Measurements from ENCODE around the gene RSAD1. TPM values are rescaled to one million over a fixed set of nuclear protein-coding genes. Genes with fewer than 3 reads are reported as not detected.

Gene RSAD1
- total and polyA plus RNA-seq, 10 of the 15 experiments (the other 5 are each of a cell fraction or from before 2014, with no cell fraction given): 2.5 to 28.1 (median 22.6) TPM

DNA sequence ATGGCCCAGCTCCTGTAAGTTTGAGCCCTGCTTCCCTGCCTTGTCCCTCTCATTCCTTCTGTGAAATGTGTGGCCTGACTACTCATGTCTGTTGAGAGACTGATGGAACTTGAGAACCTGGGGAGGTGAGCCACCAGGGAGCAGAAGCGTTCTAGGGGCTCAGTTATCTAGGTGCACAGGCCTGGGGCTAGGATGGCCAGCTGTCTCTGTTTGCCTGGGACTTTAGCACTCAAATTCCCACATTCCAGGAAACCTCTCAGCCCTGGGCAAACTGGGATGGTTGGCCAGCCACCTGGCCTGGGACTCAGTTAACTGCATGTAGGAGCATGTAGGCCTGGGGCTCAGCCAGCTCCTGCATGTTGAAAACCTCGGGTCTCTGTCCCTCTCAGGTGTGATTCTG, 44.5 kb downstream of the RSAD1 start (continued):
- TF ChIP-seq, protein P1, sequence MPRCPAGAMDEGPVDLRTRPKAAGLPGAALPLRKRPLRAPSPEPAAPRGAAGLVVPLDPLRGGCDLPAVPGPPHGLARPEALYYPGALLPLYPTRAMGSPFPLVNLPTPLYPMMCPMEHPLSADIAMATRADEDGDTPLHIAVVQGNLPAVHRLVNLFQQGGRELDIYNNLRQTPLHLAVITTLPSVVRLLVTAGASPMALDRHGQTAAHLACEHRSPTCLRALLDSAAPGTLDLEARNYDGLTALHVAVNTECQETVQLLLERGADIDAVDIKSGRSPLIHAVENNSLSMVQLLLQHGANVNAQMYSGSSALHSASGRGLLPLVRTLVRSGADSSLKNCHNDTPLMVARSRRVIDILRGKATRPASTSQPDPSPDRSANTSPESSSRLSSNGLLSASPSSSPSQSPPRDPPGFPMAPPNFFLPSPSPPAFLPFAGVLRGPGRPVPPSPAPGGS (IDR thresholded peaks at IDR 0.05; ENCODE audit: borderline replicate concordance, insufficient read depth, low read depth, low read length, poor library complexity, severe bottlenecking): no peak
- TF ChIP-seq, protein P2, sequence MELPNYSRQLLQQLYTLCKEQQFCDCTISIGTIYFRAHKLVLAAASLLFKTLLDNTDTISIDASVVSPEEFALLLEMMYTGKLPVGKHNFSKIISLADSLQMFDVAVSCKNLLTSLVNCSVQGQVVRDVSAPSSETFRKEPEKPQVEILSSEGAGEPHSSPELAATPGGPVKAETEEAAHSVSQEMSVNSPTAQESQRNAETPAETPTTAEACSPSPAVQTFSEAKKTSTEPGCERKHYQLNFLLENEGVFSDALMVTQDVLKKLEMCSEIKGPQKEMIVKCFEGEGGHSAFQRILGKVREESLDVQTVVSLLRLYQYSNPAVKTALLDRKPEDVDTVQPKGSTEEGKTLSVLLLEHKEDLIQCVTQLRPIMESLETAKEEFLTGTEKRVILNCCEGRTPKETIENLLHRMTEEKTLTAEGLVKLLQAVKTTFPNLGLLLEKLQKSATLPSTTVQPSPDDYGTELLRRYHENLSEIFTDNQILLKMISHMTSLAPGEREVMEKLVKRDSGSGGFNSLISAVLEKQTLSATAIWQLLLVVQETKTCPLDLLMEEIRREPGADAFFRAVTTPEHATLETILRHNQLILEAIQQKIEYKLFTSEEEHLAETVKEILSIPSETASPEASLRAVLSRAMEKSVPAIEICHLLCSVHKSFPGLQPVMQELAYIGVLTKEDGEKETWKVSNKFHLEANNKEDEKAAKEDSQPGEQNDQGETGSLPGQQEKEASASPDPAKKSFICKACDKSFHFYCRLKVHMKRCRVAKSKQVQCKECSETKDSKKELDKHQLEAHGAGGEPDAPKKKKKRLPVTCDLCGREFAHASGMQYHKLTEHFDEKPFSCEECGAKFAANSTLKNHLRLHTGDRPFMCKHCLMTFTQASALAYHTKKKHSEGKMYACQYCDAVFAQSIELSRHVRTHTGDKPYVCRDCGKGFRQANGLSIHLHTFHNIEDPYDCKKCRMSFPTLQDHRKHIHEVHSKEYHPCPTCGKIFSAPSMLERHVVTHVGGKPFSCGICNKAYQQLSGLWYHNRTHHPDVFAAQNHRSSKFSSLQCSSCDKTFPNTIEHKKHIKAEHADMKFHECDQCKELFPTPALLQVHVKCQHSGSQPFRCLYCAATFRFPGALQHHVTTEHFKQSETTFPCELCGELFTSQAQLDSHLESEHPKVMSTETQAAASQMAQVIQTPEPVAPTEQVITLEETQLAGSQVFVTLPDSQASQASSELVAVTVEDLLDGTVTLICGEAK (IDR thresholded peaks at IDR 0.05; ENCODE audit: borderline replicate concordance): no peak
- TF ChIP-seq FOS (IDR thresholded peaks at IDR 0.05; ENCODE audit: borderline replicate concordance, extremely low read depth, insufficient read length): no peak

DNA sequence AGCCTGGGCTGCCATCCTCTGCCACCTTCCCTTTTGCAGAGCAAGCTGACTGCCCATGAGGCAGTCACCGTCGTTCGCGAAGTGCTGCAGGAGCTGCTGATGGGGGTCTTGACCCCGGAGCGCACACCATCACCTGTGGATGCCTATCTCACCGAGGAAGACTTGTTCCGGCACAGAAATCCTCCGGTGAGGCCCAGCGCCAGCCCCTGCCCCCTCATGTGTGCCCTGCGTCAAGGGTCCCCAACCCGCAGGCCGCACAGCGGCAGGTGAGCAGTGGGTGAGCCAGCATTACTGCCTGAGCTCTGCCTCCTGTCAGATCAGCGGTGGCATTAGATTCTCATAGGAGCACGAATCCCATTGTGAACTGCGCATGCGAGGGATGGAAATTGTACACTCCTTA, 46.2 kb downstream of the RSAD1 start:
- Histone ChIP-seq H3K4me3 (no peak overlapping the region), H3K4me2 (ENCODE audit: control insufficient read depth, insufficient read depth) (no peak overlapping the region), H3K36me3 (ENCODE audit: control insufficient read depth in 2 of 2, insufficient read depth in 2 of 2, low read length in 1 of 2) (no peaks in the 10 kb centered on the region), H3K4me1 (ENCODE audit: control insufficient read depth, insufficient read depth, low read length) (no peaks in the 10 kb centered on the region), H3K9ac (ENCODE audit: control insufficient read depth, insufficient read depth, low read length) (no peak overlapping the region), H4K20me1 (ENCODE audit: control insufficient read depth, insufficient read depth) (no peaks in the 10 kb centered on the region), H3K79me2 (ENCODE audit: control insufficient read depth, insufficient read depth, low read length) (no peaks in the 10 kb centered on the region), H3K27ac (ENCODE audit: control insufficient read depth, insufficient read depth) (no peak overlapping the region), H3K9me3 (replicated peaks; ENCODE audit: control insufficient read depth, insufficient read depth, low read length) (no peaks in the 10 kb centered on the region), H3K27me3 (replicated peaks in 1 of 2; ENCODE audit: control insufficient read depth in 2 of 2, insufficient read depth in 2 of 2, low read length in 1 of 2) (peaks cover 0 to 1% of the 10 kb centered on the region in 2 experiments; a peak in 1 of 4 replicates), H2AFZ (ENCODE audit: control insufficient read depth, low read depth, low read length) (no peak overlapping the region)
- RAD21 ChIA-PET (ENCODE audit: unreplicated experiment): no interaction called here
- in situ Hi-C loops (cut with MboI) (no loop called here), intact Hi-C loops (cut with micrococcal nuclease; ENCODE audit: unreplicated experiment) (no loop called here)
- POLR2A ChIA-PET: no interaction called here
- BruUV-seq (replicated peaks): no TSS peak
- SMC1A ChIA-PET (ENCODE audit: uncharacterized antibody, unreplicated experiment): interaction anchor here (0.6 kb wide), 1 partner anchor 335 kb away, joined by 3 read pairs; no protein-coding TSS in a partner anchor
- ATAC-seq (no peak), FAIRE-seq (no peak), DNase-seq (ENCODE audit: low read depth, low spot score) (no peak)
- 80% methylated on average over 18 of the region's 18 CpGs for WGBS (ENCODE audit: insufficient coverage, insufficient replicate concordance, low lambda C conversion rate, missing lambda C conversion rate)
- CTCF ChIA-PET: no interaction called here
- TF ChIP-seq SUPT20H (IDR thresholded peaks at IDR 0.05; ENCODE audit: borderline replicate concordance, control insufficient read depth, low read depth, low read length) (no peak), TCF12 (IDR thresholded peaks at IDR 0.05; ENCODE audit: low read depth, low read length) (no peak), CHD4 (IDR thresholded peaks at IDR 0.05) (no peak), ASH2L (IDR thresholded peaks at IDR 0.05; ENCODE audit: borderline replicate concordance, low read depth) (no peak), BRCA1 (IDR thresholded peaks at IDR 0.05; ENCODE audit: low read depth, low read length) (no peak), ZNF274 (IDR thresholded peaks at IDR 0.05; ENCODE audit: insufficient read depth, insufficient read length) (no peak)
- TF ChIP-seq, protein P3, sequence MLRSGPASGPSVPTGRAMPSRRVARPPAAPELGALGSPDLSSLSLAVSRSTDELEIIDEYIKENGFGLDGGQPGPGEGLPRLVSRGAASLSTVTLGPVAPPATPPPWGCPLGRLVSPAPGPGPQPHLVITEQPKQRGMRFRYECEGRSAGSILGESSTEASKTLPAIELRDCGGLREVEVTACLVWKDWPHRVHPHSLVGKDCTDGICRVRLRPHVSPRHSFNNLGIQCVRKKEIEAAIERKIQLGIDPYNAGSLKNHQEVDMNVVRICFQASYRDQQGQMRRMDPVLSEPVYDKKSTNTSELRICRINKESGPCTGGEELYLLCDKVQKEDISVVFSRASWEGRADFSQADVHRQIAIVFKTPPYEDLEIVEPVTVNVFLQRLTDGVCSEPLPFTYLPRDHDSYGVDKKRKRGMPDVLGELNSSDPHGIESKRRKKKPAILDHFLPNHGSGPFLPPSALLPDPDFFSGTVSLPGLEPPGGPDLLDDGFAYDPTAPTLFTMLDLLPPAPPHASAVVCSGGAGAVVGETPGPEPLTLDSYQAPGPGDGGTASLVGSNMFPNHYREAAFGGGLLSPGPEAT (IDR thresholded peaks at IDR 0.05; ENCODE audit: low read depth): no peak
- TF ChIP-seq, protein P4, sequence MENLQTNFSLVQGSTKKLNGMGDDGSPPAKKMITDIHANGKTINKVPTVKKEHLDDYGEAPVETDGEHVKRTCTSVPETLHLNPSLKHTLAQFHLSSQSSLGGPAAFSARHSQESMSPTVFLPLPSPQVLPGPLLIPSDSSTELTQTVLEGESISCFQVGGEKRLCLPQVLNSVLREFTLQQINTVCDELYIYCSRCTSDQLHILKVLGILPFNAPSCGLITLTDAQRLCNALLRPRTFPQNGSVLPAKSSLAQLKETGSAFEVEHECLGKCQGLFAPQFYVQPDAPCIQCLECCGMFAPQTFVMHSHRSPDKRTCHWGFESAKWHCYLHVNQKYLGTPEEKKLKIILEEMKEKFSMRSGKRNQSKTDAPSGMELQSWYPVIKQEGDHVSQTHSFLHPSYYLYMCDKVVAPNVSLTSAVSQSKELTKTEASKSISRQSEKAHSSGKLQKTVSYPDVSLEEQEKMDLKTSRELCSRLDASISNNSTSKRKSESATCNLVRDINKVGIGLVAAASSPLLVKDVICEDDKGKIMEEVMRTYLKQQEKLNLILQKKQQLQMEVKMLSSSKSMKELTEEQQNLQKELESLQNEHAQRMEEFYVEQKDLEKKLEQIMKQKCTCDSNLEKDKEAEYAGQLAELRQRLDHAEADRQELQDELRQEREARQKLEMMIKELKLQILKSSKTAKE (IDR thresholded peaks at IDR 0.05; ENCODE audit: low read depth, poor library complexity, severe bottlenecking): no peak
- TF ChIP-seq, protein P1 (IDR thresholded peaks at IDR 0.05; ENCODE audit: borderline replicate concordance, insufficient read depth, low read depth, low read length, poor library complexity, severe bottlenecking): no peak

Data from GM12878 (cell line).